ENCODE measurements around the gene QSER1.
"Not testable (repeated sequence)": the region's sequence is repeated elsewhere in the genome, so short reads cannot be mapped to it uniquely, and the experiment has no call there.

Gene QSER1

GRCh38 chr11:32892355-32893092 lies at the start of gene QSER1:
TSS of gene QSER1 (plus strand) at chr11:32892811. CDS start at chr11:32893126, 315 bp downstream.
- peak; percentile 86 for DNase-seq (ENCODE audit: low spot score)

GRCh38 chr11:32843544-32843943 lies 49.1 kb upstream of the QSER1 start:
- DNase-seq (ENCODE audit: low spot score): no peak

- no peak for DNase-seq (ENCODE audit: low spot score)
Measured at GRCh38 chr11:32847511-32847910, 45.1 kb upstream of the QSER1 start.

- no peak for DNase-seq (ENCODE audit: low spot score)
Measured at GRCh38 chr11:32849761-32850160, 42.9 kb upstream of the QSER1 start.

- DNase-seq (ENCODE audit: low spot score): no peak
Measured at GRCh38 chr11:32851251-32851650, 41.4 kb upstream of the QSER1 start.

- no peak for DNase-seq (ENCODE audit: low spot score)
Measured at GRCh38 chr11:32852207-32852606, 40.4 kb upstream of the QSER1 start.

- no peak for DNase-seq (ENCODE audit: low spot score)
Measured at GRCh38 chr11:32855601-32856000, 37.0 kb upstream of the QSER1 start.

- no peak for DNase-seq (ENCODE audit: low spot score)
Measured at GRCh38 chr11:32858731-32859130, 33.9 kb upstream of the QSER1 start.

- DNase-seq (ENCODE audit: low spot score): no peak
Measured at GRCh38 chr11:32861850-32862577, 30.6 kb upstream of the QSER1 start.

- no peak for DNase-seq (ENCODE audit: low spot score)
Measured at GRCh38 chr11:32864555-32864954, 28.1 kb upstream of the QSER1 start.

GRCh38 chr11:32868752-32869151 lies 23.9 kb upstream of the QSER1 start:
- DNase-seq (ENCODE audit: low spot score): not testable (repeated sequence)

- DNase-seq (ENCODE audit: low spot score): no peak
Measured at GRCh38 chr11:32870676-32871075, 21.9 kb upstream of the QSER1 start.

- DNase-seq (ENCODE audit: low spot score): no peak
Measured at GRCh38 chr11:32874132-32874531, 18.5 kb upstream of the QSER1 start.

GRCh38 chr11:32881286-32881685 lies 11.3 kb upstream of the QSER1 start:
- DNase-seq (ENCODE audit: low spot score): no peak

GRCh38 chr11:32883421-32883820 lies 9.2 kb upstream of the QSER1 start:
- no peak for DNase-seq (ENCODE audit: low spot score)

- DNase-seq (ENCODE audit: low spot score): no peak
Measured at GRCh38 chr11:32884023-32884422, 8.6 kb upstream of the QSER1 start.

GRCh38 chr11:32884770-32885384 lies 7.7 kb upstream of the QSER1 start:
- DNase-seq (ENCODE audit: low spot score): no peak

- DNase-seq (ENCODE audit: low spot score): no peak
Measured at GRCh38 chr11:32885556-32885955, 7.1 kb upstream of the QSER1 start.

GRCh38 chr11:32886180-32886579 lies 6.4 kb upstream of the QSER1 start:
- no peak for DNase-seq (ENCODE audit: low spot score)

- not testable (repeated sequence) for DNase-seq (ENCODE audit: low spot score)
Measured at GRCh38 chr11:32887707-32888383, 4.8 kb upstream of the QSER1 start.

GRCh38 chr11:32888384-32888710 lies 4.3 kb upstream of the QSER1 start:
- not testable (repeated sequence) for DNase-seq (ENCODE audit: low spot score)

GRCh38 chr11:32888805-32889204 lies 3.8 kb upstream of the QSER1 start:
- DNase-seq (ENCODE audit: low spot score): no peak
